ENCODE results near the gene PARD3B.
"Not testable (repeated sequence)": the region's sequence is repeated elsewhere in the genome, so short reads cannot be mapped to it uniquely, and the experiment has no call there.

Gene PARD3B

GRCh38 chr2:204535764-204536163 lies 9.5 kb upstream of the PARD3B start:
- no peak for DNase-seq
- in situ Hi-C loops (cut with MboI; ENCODE audit: low pct_unique_long_range_greater_than_20kb, low sequenced_read_pairs), result no loop called here

GRCh38 chr2:204538182-204539018 lies 6.9 kb upstream of the PARD3B start:
- no peak for DNase-seq
- in situ Hi-C loops (cut with MboI; ENCODE audit: low pct_unique_long_range_greater_than_20kb, low sequenced_read_pairs), result no loop called here

GRCh38 chr2:204539019-204539385 lies 6.3 kb upstream of the PARD3B start:
- in situ Hi-C loops (cut with MboI; ENCODE audit: low pct_unique_long_range_greater_than_20kb, low sequenced_read_pairs), result no loop called here
- no peak for DNase-seq

DNA sequence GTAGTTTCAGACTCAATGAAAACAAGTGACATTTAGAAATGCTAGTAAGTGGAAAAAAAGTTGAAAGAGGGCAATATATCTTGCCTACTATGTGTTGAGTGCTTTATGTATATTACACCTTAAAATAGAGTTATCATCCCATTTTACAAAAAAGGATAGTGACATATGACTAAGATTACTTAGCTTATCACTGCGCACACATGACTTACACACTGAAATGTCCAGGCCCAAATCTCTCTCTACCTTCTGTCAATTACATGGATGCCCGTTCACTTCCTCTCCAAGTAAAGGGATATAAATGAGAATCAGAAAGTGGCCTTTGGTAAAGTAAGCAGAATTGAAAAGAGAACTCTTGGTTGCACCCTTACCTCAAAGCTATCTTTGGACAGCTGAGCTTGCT lies 3.6 kb upstream of the PARD3B start:
- in situ Hi-C loops (cut with MboI; ENCODE audit: low pct_unique_long_range_greater_than_20kb, low sequenced_read_pairs), result no loop called here
- DNase-seq, result no peak

GRCh38 chr2:204542982-204543608 lies 2.2 kb upstream of the PARD3B start:
- in situ Hi-C loops (cut with MboI; ENCODE audit: low pct_unique_long_range_greater_than_20kb, low sequenced_read_pairs), result no loop called here
- DNase-seq, result no peak

GRCh38 chr2:204545861-204546735 lies 823 bp downstream of the PARD3B start:
- DNase-seq, result peak; percentile 12
- in situ Hi-C loops (cut with MboI; ENCODE audit: low pct_unique_long_range_greater_than_20kb, low sequenced_read_pairs), result no loop called here

DNA sequence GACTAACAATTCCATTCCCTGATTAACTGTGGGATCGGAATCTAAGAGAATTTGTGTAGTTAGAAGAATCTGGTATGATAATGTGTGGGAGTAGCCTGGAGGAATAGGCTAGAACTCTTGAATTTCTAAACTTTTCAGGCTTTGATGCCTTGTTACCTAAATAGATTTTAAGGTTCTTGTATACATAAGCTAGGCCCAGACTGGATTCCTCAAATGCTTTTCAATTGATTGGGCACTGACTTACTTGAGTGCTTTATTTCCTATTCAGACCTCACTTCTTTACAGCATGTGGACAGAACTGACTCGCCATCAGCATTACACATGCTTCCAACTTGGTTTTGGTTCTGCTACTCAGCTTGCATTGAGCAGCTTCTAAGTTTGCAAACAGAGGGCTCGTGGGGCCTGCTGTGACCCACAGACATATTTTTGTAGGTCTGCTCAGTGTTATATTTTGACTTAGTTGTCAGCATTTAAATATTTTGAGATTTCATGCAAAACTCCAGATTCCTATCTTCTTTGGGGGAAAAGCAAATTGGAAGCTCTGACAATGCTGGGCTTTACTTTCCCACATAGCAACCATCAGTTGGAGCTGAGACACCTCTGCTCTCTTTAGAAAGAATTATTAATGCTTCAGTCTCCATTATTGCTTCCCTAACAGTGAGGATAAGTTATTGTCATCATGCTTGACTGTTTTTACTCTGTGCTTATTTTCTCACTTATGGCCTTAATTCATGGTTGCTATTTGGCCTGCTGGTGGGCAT lies 5.7 kb downstream of the PARD3B start:
- in situ Hi-C loops (cut with MboI; ENCODE audit: low pct_unique_long_range_greater_than_20kb, low sequenced_read_pairs), result no loop called here
- no peak for DNase-seq

DNA sequence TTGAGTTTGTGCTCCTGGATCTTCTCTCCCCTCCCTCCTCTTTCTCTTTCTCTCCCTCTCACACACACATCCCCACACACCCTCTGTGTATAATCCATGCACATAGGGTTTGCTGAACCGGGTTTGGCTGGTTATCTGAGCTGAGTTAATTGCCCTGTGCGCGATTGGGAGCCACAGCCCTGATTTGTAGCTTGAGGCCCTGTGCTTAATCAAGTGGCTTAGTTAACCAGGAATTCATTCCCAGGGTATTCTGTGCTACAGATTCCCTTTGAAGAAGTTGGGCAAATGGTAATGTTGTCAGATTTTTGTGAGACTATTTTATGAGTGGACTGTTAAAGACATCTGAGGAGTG lies 6.2 kb downstream of the PARD3B start:
- no peak for DNase-seq
- in situ Hi-C loops (cut with MboI; ENCODE audit: low pct_unique_long_range_greater_than_20kb, low sequenced_read_pairs), result no loop called here

DNA sequence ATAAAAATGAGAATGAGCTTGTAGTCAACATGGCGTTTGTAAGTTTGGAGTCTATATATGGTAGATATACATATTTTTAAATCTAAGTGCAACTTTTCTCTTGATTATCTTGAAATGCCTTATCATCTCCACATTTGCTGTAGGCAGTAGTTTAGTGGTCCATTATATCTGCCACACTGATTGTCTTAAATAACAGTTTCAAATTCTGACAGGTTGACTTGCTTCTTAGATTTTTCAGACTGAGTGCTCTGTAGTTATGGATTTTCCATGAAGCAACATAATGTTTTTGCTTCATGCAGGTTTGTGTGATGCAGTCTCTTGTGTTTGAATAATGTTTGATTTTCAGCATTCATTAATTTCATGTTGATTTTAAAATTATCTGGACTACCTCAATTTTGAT lies 12.3 kb downstream of the PARD3B start:
- in situ Hi-C loops (cut with MboI; ENCODE audit: low pct_unique_long_range_greater_than_20kb, low sequenced_read_pairs), result no loop called here
- no peak for DNase-seq

GRCh38 chr2:204559358-204559757 lies 14.1 kb downstream of the PARD3B start:
- in situ Hi-C loops (cut with MboI; ENCODE audit: low pct_unique_long_range_greater_than_20kb, low sequenced_read_pairs); DNase-seq: not testable (repeated sequence)

DNA sequence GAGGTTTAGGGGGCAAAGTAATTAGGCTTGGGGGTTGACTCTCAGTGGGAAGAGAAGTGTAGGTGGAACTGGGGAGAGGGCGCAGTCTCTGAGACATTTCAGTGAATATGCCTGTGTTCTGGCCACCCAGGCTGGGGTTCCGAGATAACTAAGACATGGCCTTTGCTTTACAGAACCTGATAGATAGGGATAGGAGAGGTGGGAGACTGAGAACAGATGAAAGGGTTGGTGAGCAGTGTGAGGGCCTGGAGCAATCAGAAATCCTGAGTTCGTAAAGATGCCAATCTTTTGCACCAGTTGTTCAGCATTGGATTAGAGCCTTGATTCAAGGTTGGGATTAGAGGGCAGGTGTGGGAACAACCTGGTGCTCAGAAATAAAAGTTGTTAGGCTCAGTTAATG lies 15.6 kb downstream of the PARD3B start:
- in situ Hi-C loops (cut with MboI; ENCODE audit: low pct_unique_long_range_greater_than_20kb, low sequenced_read_pairs), result no loop called here
- no peak for DNase-seq

DNA sequence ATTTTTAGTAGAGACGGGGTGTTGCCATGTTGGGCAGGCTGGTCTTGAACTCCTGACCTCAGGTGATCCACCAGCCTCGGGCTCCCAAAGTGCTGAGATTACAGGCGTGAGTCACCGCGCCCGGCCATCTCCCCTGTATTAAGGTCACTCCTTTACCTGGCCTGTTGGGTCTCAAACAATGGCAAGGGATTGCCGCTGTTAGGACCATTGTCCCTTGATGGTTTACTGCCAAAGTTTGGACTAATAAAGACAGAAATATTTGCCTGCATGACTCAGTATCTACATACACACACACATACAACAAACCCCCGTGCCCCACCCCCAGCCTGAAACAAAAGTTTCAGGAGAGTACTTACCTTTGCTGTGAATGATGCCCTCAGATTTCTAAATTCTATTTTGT lies 16.5 kb downstream of the PARD3B start:
- no peak for DNase-seq

DNA sequence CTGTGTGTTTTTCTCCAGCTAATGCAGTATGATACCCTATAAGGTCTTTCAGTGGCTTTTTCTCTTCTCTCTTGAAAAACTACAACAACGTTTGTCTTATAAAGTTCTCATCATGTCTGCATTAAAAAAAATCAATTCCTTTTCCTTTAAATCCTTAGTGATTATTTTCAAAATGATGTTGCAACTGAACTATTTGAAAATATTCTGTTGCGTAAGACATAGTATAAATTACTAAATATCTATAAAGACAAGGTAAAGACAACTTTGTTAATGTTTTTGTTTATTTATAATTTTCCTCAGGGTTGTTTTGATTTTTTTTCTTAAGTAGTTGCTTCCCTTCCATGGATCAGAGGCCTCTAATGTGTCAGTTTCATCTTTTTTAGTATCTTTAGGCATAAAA lies 21.2 kb downstream of the PARD3B start:
- in situ Hi-C loops (cut with MboI; ENCODE audit: low pct_unique_long_range_greater_than_20kb, low sequenced_read_pairs), result no loop called here

More for the DNA sequence above, 16.5 kb downstream of the PARD3B start:
- in situ Hi-C loops (cut with MboI; ENCODE audit: low pct_unique_long_range_greater_than_20kb, low sequenced_read_pairs), result no loop called here

GRCh38 chr2:204570421-204570820 lies 25.1 kb downstream of the PARD3B start:
- in situ Hi-C loops (cut with MboI; ENCODE audit: low pct_unique_long_range_greater_than_20kb, low sequenced_read_pairs), result no loop called here
- DNase-seq, result no peak

More for the DNA sequence above, 21.2 kb downstream of the PARD3B start:
- DNase-seq, result no peak

DNA sequence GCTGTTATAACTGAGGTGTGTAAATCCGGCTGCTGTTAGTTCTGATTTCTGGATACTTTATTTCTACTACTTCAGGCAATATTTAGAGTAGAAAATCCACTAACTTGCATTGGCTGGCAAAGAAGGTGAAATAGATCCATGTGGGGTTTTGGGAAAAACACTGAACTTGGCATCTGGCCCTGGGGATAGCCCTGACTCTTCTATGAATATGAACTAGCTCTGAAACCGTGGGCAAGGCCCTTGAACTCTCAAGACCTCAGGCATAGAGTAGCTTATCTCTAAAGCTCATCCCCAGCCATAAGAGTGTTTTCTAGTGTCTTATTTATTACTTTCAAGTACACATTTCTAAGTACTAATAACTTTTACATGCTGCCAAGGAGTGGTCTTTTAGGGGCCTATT lies 25.8 kb downstream of the PARD3B start:
- in situ Hi-C loops (cut with MboI; ENCODE audit: low pct_unique_long_range_greater_than_20kb, low sequenced_read_pairs), result no loop called here
- no peak for DNase-seq

- in situ Hi-C loops (cut with MboI; ENCODE audit: low pct_unique_long_range_greater_than_20kb, low sequenced_read_pairs), result no loop called here
- DNase-seq, result no peak
These were observed 26.6 kb downstream of the PARD3B start for GRCh38 chr2:204571911-204572310.

GRCh38 chr2:204573221-204573620 lies 27.9 kb downstream of the PARD3B start:
- no peak for DNase-seq
- in situ Hi-C loops (cut with MboI; ENCODE audit: low pct_unique_long_range_greater_than_20kb, low sequenced_read_pairs), result no loop called here

GRCh38 chr2:204574486-204574885 lies 29.2 kb downstream of the PARD3B start:
- DNase-seq, result no peak
- in situ Hi-C loops (cut with MboI; ENCODE audit: low pct_unique_long_range_greater_than_20kb, low sequenced_read_pairs), result no loop called here

GRCh38 chr2:204575463-204575862 lies 30.2 kb downstream of the PARD3B start:
- in situ Hi-C loops (cut with MboI; ENCODE audit: low pct_unique_long_range_greater_than_20kb, low sequenced_read_pairs), result no loop called here
- no peak for DNase-seq

Data from KBM-7 (cell line).